Neutrophil (primary cell): ENCODE results near the gene CPN2.

ENCODE experiments used
- H3K27ac ChIP-seq: fragments of 200-600 bp; sonication (generic); 2 replicates; pipeline ENCODE4 v1.5.1; 2016; ENCODE audit warnings: mild to moderate bottlenecking, moderate library complexity
- H3K27me3 ChIP-seq: fragments of 200-600 bp; sonication (generic); 2 replicates; pipeline ENCODE4 v1.6.0; 2016; ENCODE audit warnings: mild to moderate bottlenecking
- H3K36me3 ChIP-seq: fragments of 200-600 bp; sonication (generic); 2 replicates; pipeline ENCODE4 v1.5.1; 2017
- H3K4me1 ChIP-seq, 2 experiments: fragments of 200-600 bp in 1 of 2; sonication (generic) in 1 of 2; 1 replicate in 1 of 2; 2 replicates in 1 of 2; pipeline versions ENCODE4 v1.5.1 to v1.6.1; 2013 to 2016; ENCODE audit warnings: low read depth in 1 of 2, low read length in 1 of 2, mild to moderate bottlenecking in 1 of 2, moderate library complexity in 1 of 2; ENCODE audit not compliant: control insufficient read depth in 1 of 2, insufficient read depth in 1 of 2
- H3K4me3 ChIP-seq, 2 experiments: fragments of 200-600 bp in 1 of 2; sonication (generic) in 1 of 2; 1 replicate in 1 of 2; 2 replicates in 1 of 2; pipeline ENCODE4 v1.5.1; 2013 to 2016; ENCODE audit warnings: low read depth in 1 of 2, low read length in 1 of 2, mild to moderate bottlenecking in 1 of 2, moderate library complexity in 1 of 2
- H3K9me3 ChIP-seq: fragments of 200-600 bp; sonication (generic); 2 replicates; pipeline ENCODE4 v1.5.1; 2016
- TF ChIP-seq, protein P1 (sequence below): fragments of 200-600 bp; sonication (generic); IDR thresholded peaks from 2 replicates; pipeline ENCODE4 v1.5.1; 2016; ENCODE audit warnings: antibody characterized with exemption

CPN2 gene

DNA sequence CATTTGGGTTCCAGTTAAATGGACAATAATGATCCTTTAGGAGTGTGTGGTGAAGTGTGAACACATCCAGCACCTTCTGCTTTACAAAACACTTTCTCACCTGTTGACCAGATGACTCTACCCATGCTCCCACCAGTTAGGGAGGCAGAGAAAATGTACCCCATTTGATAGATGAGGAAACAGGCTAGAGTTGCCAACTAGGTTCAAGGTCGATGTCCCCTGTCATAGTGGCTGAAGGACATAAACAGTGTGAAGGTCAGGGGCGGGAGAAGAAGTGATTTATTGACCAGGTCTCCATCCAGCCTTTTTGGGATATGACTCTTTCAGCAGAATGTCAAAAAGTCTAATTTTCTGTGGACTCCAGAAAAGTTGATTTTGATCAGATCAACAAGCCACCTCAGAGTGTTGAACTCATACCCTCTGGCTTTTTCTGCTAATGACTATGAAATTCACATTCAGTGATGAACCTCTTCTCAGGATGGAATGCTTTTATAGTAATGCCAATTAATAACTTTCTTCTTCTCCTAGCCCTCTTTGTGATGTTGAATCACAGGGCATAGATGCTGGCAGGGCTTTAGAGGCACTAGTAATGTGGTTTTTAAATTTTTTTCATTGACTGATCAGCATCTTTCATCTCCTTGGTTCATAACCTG, 57.5 kb downstream of the CPN2 start:
- TF ChIP-seq, protein P1, sequence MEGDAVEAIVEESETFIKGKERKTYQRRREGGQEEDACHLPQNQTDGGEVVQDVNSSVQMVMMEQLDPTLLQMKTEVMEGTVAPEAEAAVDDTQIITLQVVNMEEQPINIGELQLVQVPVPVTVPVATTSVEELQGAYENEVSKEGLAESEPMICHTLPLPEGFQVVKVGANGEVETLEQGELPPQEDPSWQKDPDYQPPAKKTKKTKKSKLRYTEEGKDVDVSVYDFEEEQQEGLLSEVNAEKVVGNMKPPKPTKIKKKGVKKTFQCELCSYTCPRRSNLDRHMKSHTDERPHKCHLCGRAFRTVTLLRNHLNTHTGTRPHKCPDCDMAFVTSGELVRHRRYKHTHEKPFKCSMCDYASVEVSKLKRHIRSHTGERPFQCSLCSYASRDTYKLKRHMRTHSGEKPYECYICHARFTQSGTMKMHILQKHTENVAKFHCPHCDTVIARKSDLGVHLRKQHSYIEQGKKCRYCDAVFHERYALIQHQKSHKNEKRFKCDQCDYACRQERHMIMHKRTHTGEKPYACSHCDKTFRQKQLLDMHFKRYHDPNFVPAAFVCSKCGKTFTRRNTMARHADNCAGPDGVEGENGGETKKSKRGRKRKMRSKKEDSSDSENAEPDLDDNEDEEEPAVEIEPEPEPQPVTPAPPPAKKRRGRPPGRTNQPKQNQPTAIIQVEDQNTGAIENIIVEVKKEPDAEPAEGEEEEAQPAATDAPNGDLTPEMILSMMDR, result no peak
- H3K27ac ChIP-seq, result no peak overlapping the region
- peaks cover 71% of the 10 kb centered on the region for H3K27me3 ChIP-seq
- H3K9me3 ChIP-seq, result no peaks in the 10 kb centered on the region
- no peak overlapping the region for H3K4me3 ChIP-seq
- H3K36me3 ChIP-seq, result no peaks in the 10 kb centered on the region
- H3K4me1 ChIP-seq, result no peaks in the 10 kb centered on the region

DNA sequence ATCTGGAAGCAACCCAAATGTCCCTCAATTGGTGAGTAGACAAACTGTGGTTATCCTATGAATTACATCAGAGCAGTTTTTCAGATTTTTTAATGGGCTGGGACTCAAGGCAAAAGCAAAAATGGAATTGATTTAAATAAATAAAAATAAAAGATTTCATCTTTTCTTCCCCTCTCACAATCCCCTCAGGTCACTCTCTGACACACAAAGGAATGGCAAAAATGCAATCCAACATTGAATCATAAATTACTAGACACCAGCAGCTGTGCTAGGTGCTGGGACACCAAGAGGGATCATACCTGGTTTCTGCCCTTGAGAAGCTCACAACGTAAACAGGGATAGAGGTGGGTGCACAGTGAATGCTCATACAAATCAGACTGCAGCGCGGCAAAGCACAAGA, 58.8 kb downstream of the CPN2 start:
- Histone ChIP-seq H3K27ac (no peak overlapping the region), H3K4me3 (no peak overlapping the region), H3K27me3 (peaks cover 70% of the 10 kb centered on the region), H3K4me1 (no peaks in the 10 kb centered on the region), H3K36me3 (no peaks in the 10 kb centered on the region), H3K9me3 (no peaks in the 10 kb centered on the region)
- TF ChIP-seq, protein P1, result no peak
